HG03103 (cell line): ENCODE results near the gene AIFM1.
"Not testable (repeated sequence)": the region's sequence is repeated elsewhere in the genome, so short reads cannot be mapped to it uniquely, and the experiment has no call there.

Source experiments
- ATAC-seq: cut with Tn5 transposase; IDR thresholded peaks from one replicate; pipeline ENCODE4 v1.9.1; 2021; ENCODE audit warnings: low read depth; ENCODE audit not compliant: unreplicated experiment

The AIFM1 gene

GRCh38 chrX:130120746-130121504 is 44.7 kb downstream of the AIFM1 start:
- ATAC-seq, result peak; percentile 71

GRCh38 chrX:130120321-130120731 is 45.3 kb downstream of the AIFM1 start:
- peak; percentile 32 for ATAC-seq

GRCh38 chrX:130119312-130119898 is 46.2 kb downstream of the AIFM1 start:
- no peak for ATAC-seq

- no peak for ATAC-seq
Measured at GRCh38 chrX:130118441-130119311, 47.0 kb downstream of the AIFM1 start.

GRCh38 chrX:130117166-130117565 is 48.5 kb downstream of the AIFM1 start:
- no peak for ATAC-seq

- not testable (repeated sequence) for ATAC-seq
Measured at GRCh38 chrX:130115119-130115885, 50.3 kb downstream of the AIFM1 start.

- ATAC-seq, result no peak
Measured at GRCh38 chrX:130114141-130114588, 51.5 kb downstream of the AIFM1 start.

- ATAC-seq, result no peak
Measured at GRCh38 chrX:130111220-130112154, 54.2 kb downstream of the AIFM1 start.

- peak; percentile 40 for ATAC-seq
Measured at GRCh38 chrX:130110379-130111219, 55.0 kb downstream of the AIFM1 start, which contains the start of gene ELF4. Gene ELF4, minus strand, starts transcription at chrX:130110497. Its CDS starts 29,167 bp downstream, at chrX:130081330.

GRCh38 chrX:130109429-130110378 is 55.9 kb downstream of the AIFM1 start:
- no peak for ATAC-seq

- ATAC-seq, result peak; percentile 49
Measured at GRCh38 chrX:130108647-130109428, 56.8 kb downstream of the AIFM1 start.

GRCh38 chrX:130106071-130106470 is 59.6 kb downstream of the AIFM1 start:
- ATAC-seq, result no peak

- ATAC-seq, result no peak
Measured at GRCh38 chrX:130105244-130105643, 60.4 kb downstream of the AIFM1 start.

GRCh38 chrX:130103605-130104004 is 62.0 kb downstream of the AIFM1 start:
- ATAC-seq, result no peak

- no peak for ATAC-seq
Measured at GRCh38 chrX:130100180-130100579, 65.5 kb downstream of the AIFM1 start.

- no peak for ATAC-seq
Measured at GRCh38 chrX:130098210-130098552, 67.5 kb downstream of the AIFM1 start.
